ENCODE data around the gene GPI.
A peak's percentile ranks its signal among the peaks of the same experiment; 100 is the strongest.
"Not testable (repeated sequence)": the region's sequence is repeated elsewhere in the genome, so short reads cannot be mapped to it uniquely, and the experiment has no call there.

GPI gene

GRCh38 chr19:34370117-34370516 lies 5.1 kb downstream of the GPI start:
- no peak for DNase-seq

- no peak for DNase-seq
Measured at GRCh38 chr19:34370983-34371382, 6.0 kb downstream of the GPI start.

DNA sequence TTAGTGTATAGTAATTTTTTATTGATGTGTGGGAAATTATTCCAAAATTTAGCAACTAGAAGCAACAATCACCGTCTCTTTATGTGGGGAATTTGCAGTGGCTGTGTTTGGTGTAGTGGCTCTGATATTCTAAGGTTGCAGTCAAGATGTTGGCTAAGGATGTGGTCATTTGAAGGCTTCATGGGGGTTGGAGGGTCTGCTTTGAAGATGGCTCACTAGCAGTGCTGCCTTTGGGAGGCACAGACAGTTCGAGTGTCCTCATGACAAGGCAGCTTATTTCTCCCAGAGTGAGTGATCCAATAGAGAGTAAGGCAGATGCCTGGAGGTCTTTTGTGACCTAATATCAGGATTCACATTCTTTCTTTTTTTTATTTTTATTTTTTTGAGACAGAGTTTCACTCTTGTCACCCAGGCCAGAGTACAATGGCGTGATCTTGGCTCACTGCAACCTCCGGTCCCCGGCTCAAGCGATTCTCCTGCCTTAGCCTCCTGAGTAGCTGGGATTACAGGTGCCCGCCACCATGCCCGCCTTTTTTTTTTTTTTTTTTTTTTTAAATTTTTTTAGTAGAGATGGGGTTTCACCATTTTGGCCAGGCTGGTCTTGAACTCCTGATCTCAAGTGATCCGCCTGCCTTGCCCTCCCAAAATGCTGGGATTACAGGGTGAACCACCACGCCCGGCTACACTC lies 8.7 kb downstream of the GPI start:
- DNase-seq: no peak

DNA sequence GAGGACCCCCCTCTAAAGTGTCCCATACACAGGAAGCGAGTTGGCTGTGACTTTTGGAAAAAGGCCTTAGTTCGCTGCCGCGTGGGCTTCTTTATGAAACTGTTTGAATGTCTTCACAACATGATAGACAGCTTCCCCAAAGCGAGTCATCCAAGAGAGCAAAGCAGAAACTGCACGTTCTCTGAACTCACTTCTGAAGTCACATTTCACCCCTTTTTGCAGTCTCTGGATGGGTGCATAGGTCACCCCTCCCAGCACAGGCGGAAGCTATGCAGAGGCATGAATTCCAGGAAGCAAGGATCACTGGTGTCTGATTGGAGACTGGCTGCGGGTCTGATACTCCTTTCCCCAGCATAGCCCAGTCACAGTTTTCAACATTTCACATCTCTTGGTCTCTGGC lies 10.6 kb downstream of the GPI start:
- no peak for DNase-seq

DNA sequence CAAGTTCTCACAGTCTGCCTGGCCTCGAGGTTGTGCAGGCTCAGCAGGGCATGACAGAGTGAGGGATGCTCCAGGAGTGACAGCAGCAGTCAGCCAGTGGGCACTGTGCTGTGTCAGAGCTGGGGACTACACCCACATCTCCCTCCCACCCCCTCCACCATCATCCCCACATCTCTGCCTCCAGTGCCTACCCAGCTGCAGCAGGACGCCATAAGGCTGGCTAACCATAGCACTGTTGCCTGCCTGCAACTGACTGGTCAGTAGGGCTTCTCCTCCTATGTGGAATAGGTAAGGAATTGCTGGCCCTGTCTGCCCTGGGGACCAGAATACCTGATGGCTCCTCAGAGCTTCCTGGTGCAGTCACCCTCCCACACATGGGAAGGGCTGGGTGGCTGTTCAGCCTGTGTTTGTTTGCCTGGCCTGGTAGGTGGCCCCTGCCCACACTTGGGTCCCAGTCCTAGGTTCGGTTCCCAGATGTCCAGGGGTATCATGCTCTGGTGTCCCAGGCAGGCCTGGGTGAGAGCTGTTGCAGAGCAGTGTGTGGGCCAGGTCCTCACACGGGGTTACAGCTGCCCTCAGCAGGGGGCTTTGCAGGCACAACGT lies 15.7 kb downstream of the GPI start:
- DNase-seq: no peak

DNA sequence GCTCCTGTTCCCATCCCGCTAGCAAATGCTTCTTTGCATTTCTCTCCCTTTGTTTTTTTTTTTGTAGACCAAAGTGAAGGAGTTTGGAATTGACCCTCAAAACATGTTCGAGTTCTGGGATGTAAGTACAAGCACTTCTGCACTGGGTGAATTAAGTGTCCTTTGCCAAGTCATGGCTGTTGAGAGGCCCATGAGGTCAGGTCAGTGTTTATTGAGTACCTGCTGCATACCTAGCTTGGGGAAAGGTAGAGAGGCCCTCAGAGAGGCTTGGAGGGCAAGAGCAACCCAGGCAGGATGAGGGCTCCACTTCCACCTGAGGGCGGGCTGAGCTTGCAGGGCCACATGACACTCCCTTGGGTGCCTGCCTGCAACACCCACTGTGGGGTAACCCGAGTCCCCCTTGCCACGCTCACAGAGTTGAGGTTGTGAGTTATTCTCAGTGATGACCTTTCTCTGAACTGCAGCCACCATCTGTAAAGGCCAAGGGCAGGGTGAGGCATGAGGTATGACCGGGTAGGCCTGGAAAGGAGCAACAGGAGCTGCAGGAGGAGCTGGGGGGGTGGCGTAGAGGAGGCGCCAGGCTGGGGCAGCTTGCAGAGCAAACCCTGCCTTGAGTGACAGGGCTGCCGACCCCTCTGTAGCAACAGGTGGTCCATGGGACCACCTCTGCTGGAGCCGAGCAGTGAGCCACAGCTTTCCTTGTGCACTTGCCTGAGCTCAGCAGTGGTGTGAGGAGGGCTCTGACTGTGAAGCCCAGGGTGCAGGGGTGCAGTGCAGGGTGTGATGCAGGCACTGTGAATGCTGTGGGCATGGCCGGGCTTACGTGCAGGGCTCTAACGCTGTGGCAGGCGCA lies 16.6 kb downstream of the GPI start:
- no peak for DNase-seq

DNA sequence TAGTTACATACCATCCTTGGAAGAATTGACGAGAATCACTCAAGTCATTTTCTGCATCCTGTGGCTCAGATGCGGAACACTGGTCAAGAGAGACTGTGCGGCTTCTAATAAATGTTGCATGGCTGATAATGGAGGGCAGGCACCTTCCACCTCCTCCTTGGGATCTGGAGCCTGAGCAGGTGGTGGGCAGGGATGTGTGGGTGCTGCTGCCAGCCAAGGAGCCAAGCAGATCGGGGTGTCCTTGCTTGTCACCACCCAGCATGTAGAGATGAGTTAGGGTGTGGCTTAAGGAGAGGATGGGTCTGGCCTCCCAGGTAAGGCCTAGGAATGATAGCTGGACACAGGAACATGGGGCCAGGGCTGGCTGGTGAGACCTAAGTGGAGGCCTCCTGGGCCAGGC lies 17.5 kb downstream of the GPI start:
- DNase-seq: no peak

GRCh38 chr19:34383599-34383998 lies 18.6 kb downstream of the GPI start:
- DNase-seq: no peak

DNA sequence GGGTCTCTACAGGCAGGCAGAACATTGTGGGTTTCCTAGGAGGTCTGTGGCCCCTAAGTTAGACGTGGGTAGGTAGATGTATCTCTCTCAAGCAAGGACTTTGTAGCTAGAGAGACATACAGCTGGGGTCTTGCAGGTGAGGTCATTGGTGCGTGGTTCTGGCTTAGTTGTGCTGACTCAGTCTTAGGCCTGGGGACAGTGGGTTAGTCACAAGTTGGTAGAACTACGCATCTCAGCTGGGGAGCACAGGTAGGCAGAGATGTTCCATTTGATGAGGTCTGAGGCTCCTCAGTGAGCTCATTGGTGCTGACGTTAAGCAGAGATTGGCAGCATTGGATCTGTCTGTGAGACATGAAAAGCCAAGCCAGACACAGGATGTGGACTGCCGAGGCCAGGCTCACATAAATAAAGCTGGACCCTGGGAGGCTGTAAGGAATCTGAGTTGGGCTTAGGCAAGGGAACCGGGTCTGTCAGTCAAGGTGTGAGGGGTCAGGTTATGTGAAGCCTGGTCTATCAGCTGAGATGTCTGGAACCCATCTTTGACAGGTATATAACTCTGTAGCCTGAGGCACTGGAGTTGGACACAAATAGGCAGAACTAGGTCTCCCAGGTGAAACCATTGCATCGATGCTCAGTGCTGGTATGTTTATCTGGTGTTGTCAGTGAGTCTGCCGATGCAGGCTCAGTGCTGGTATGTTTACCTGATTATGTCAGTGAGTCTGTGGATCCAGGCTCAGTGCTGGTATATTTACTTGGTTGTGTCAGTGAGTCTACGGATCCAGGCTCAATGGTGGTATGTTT lies 21.8 kb downstream of the GPI start:
- DNase-seq: no peak

DNA sequence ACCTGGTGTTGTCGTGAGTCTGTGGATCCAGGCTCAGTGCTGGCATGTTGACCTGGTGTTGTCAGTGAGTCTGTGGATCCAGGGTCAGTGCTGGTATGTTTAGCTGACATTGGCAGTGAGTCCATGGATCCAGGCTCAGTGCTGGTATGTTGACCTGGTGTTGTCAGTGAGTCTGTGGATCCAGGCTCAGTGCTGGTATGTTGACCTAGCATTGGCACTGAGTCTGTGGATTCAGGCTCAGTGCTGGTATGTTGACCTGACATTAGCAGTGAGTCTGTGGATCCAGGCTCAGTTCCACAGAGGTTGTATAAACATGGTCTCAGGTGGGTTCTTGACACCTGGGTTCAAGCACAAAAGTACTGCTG lies 22.4 kb downstream of the GPI start:
- no peak for DNase-seq

- not testable (repeated sequence) for DNase-seq
Measured at GRCh38 chr19:34388745-34389144, 23.7 kb downstream of the GPI start.

DNA sequence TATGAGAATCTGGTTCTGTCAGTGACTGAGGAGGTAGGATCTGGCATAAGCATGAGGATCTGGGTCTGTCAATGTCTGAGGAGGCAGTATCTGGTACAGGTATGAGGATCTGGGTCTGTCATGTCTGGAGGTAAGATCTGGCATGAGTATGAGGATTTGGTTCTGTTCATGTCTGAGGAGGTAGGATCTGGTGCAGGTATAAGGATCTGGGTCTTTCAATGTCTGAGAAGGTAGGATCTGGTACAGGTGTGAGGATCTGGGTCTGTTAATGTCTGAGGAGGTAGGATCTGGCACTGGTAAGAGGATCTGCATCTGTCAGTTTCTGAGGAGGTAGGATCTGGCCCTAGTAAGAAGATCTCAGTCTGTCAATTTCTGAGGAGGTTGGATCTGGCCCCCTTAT lies 26.8 kb downstream of the GPI start:
- no peak for DNase-seq

- DNase-seq: no peak
Measured at GRCh38 chr19:34393031-34393430, 28.0 kb downstream of the GPI start.

- DNase-seq: no peak
Measured at GRCh38 chr19:34393629-34394028, 28.6 kb downstream of the GPI start.

GRCh38 chr19:34397853-34398252 lies 32.9 kb downstream of the GPI start:
- no peak for DNase-seq

GRCh38 chr19:34399886-34400285 lies 34.9 kb downstream of the GPI start:
- no peak for DNase-seq

DNA sequence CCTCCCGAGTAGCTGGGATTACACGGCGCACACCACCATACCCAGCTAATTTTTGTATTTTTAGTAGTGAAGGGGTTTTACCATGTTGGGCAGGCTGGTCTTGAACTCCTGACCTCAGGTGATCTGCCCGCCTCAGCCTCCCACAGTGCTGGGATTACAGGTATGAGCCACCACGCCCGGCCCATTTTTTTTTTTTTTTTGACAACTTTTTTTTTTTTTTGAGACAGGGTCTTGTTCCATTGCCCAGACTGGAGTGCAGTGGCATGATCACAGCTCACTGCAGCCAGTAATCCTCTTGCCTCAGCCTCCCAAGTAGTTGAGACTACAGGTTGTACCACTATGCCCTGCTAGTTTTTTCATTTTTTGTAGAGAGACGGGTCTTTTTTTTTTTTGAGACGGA lies 35.8 kb downstream of the GPI start:
- DNase-seq: not testable (repeated sequence)

DNA sequence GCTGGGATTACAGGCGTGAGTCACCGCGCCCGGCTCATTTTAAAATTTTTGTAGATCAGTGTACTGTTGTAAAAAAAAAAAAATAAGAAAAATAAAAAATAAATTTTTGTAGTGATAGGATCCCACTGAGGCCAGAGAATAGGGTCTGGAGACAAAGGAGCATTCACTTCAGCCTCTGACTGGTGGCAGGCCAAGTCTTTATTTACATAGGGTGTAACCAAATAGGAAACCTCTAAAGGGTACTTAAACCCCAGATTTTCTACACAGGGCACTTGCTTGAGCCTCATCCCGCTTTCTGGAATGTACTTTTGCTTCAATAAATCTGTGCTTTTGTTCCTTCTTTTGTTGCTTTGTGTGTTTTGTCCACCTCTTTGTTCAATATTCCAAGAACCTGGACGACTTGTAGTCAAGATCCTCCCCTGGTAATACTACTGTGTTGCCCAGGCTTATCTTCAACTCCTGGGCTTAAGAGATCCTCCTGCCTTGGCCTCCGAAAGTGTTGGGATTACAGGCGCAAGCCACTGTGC lies 37.1 kb downstream of the GPI start:
- DNase-seq: no peak

DNA sequence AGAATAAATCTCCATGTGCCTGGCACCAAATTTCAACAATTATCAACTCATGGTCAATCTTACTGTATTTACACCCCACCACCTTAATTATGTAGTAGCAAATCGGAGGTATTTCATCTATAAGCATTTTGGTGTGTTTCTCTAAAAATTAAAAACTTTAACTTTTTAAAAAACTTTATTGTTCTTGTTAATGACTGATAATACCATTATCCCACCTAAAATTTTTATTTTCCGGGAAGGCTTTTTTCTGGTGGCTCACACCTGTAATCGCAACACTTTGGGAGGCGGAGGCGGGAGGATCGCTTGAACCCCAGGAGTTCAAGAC lies 38.8 kb downstream of the GPI start:
- DNase-seq: no peak

GRCh38 chr19:34404109-34404909 lies 39.3 kb downstream of the GPI start, which contains the start of gene PDCD2L:
TSS of gene PDCD2L (plus strand) at chr19:34404399. CDS start at chr19:34404431, 32 bp downstream.
- DNase-seq: peak; percentile 92

- DNase-seq: no peak
Measured at GRCh38 chr19:34405892-34406660, 41.1 kb downstream of the GPI start.
